Left lung (tissue), 10 donors: ENCODE data around the gene SUSD2. TPM values are rescaled to one million over a fixed set of nuclear protein-coding genes. Genes with fewer than 3 reads are reported as not detected.

ENCODE experiments used
- ATAC-seq: fragments of 200-7000 bp; cut with Tn5 transposase; one replicate; pipeline ENCODE4 v1.9.1; 2020; ENCODE audit warnings: moderate library complexity
- DNase-seq, 4 donors: peaks; one replicate each; pipeline ENCODE4 v3.0.0-alpha.2; 2013 to 2020
- H3K27ac ChIP-seq, 2 donors: fragments of 200-600 bp; sonication (generic) in 1 of 2; one replicate each; pipeline versions ENCODE4 v1.5.0 to v1.8.0; 2020 to 2021
- H3K27me3 ChIP-seq, 2 donors: fragments of 200-600 bp; sonication (generic) in 1 of 2; one replicate each; pipeline versions ENCODE4 v1.5.0 to v1.8.0; 2020 to 2021
- H3K36me3 ChIP-seq, 2 donors: fragments of 200-600 bp; sonication (generic) in 1 of 2; one replicate each; pipeline versions ENCODE4 v1.5.0 to v1.8.0; 2020 to 2021
- H3K4me1 ChIP-seq, 2 donors: fragments of 200-600 bp; one replicate each; pipeline ENCODE4 v1.8.0; 2021
- H3K4me3 ChIP-seq, 2 donors: fragments of 200-600 bp; sonication (generic) in 1 of 2; one replicate each; pipeline versions ENCODE4 v1.5.0 to v1.8.0; 2020 to 2021; ENCODE audit warnings: mild to moderate bottlenecking in 1 of 2
- H3K9me3 ChIP-seq, 2 donors: fragments of 200-600 bp; sonication (generic) in 1 of 2; one replicate each; pipeline versions ENCODE4 v1.5.0 to v1.8.0; 2020 to 2021
- CTCF ChIP-seq, 2 donors: fragments of 200-600 bp; sonication (generic) in 1 of 2; IDR thresholded peaks; one replicate each; pipeline versions ENCODE4 v1.5.0 to v1.8.0; 2021; ENCODE audit warnings: antibody characterized with exemption in 2 of 2
- intact Hi-C, 2 donors: fragments of 100-400 bp; cut with DNase I; formaldehyde crosslinking; loops; one replicate each; pipeline versions ENCODE4 v1.11.2 to v1.14.2; 2022
- polyA plus RNA-seq, 6 donors: library from polyadenylated mRNA; unstranded; fragments of 120-200 nt; gene quantifications; one replicate each; pipeline ENCODE4 v1.2.1, GENCODE V29; 2013; ENCODE audit not compliant: insufficient read length in 6 of 6
- total RNA-seq, 2 donors: library from RNA; stranded (reverse); fragmentation: NEBNext Ultra II Directional; extraction: Animal tissue kit (Norgen Biotek cat#: 25700); gene quantifications; one replicate each; pipeline ENCODE4 v1.2.1, GENCODE V29; 2021
- donor health status: DM: no; HTN: yes; CAD: no.
- donor health status: DM: no; HTN: no; CAD: no.

Gene SUSD2
- total and polyA plus RNA-seq, 8 donors: 8.2 to 374 (median 17.0) TPM

- Histone ChIP-seq H3K27ac (no peak overlapping the region), H3K4me1 (no peaks in the 10 kb centered on the region), H3K27me3 (no peaks in the 10 kb centered on the region), H3K4me3 (no peak overlapping the region), H3K36me3 (peaks cover 0 to 18% of the 10 kb centered on the region in 2 donors), H3K9me3 (peaks cover 0 to 12% of the 10 kb centered on the region in 2 donors)
- TF ChIP-seq CTCF (IDR thresholded peaks at IDR 0.05): no peak
- DNase-seq (peak in 1 of 4 donors; percentile 41), ATAC-seq (no peak)
- intact Hi-C loops: no loop called here
These were observed 43.8 kb downstream of the SUSD2 start for GRCh38 chr22:24225044-24225601.

- Histone ChIP-seq H3K4me1 (no peaks in the 10 kb centered on the region), H3K27ac (no peak overlapping the region), H3K36me3 (peaks cover 0 to 17% of the 10 kb centered on the region in 2 donors), H3K4me3 (no peak overlapping the region), H3K9me3 (peaks cover 0 to 12% of the 10 kb centered on the region in 2 donors), H3K27me3 (no peaks in the 10 kb centered on the region)
- peak in 1 of 4 donors; percentile 60 for DNase-seq
- no peak for ATAC-seq
- TF ChIP-seq CTCF (IDR thresholded peaks at IDR 0.05): no peak
- intact Hi-C loops: no loop called here
These were observed 44.7 kb downstream of the SUSD2 start for GRCh38 chr22:24225951-24226350.

- Histone ChIP-seq H3K27me3 (no peaks in the 10 kb centered on the region), H3K36me3 (peaks cover 0 to 2% of the 10 kb centered on the region in 2 donors), H3K4me1 (peaks cover 0 to 5% of the 10 kb centered on the region in 2 donors), H3K27ac (no peak overlapping the region), H3K9me3 (no peaks in the 10 kb centered on the region), H3K4me3 (no peak overlapping the region)
- intact Hi-C loops: no loop called here
- peak in 1 of 2 donors; percentile 73 for TF ChIP-seq CTCF (IDR thresholded peaks at IDR 0.05)
- ATAC-seq (peak; percentile 76), DNase-seq (peak in 2 of 4 donors; percentile 55 to 92)
These were observed 49.8 kb downstream of the SUSD2 start for GRCh38 chr22:24230911-24231656.

- no peak for TF ChIP-seq CTCF (IDR thresholded peaks at IDR 0.05)
- Histone ChIP-seq H3K4me1 (peaks cover 0 to 5% of the 10 kb centered on the region in 2 donors), H3K27me3 (no peaks in the 10 kb centered on the region), H3K27ac (no peak overlapping the region), H3K36me3 (no peaks in the 10 kb centered on the region), H3K9me3 (no peaks in the 10 kb centered on the region), H3K4me3 (no peak overlapping the region)
- DNase-seq (no peak), ATAC-seq (no peak)
- intact Hi-C loops: no loop called here
These were observed 50.4 kb downstream of the SUSD2 start for GRCh38 chr22:24231706-24232105.

- intact Hi-C loops: no loop called here
- no peak overlapping the region for H3K27ac ChIP-seq
- DNase-seq (no peak), ATAC-seq (no peak)
- peaks cover 0 to 5% of the 10 kb centered on the region in 2 donors for H3K4me1 ChIP-seq
- H3K36me3 ChIP-seq: no peaks in the 10 kb centered on the region
- no peaks in the 10 kb centered on the region for H3K27me3 ChIP-seq
- H3K4me3 ChIP-seq: no peak overlapping the region
- H3K9me3 ChIP-seq: no peaks in the 10 kb centered on the region
- TF ChIP-seq CTCF (IDR thresholded peaks at IDR 0.05): no peak
These were observed 50.8 kb downstream of the SUSD2 start for GRCh38 chr22:24232124-24232523.
